H7 (cell line): ENCODE data around the gene MOB3C. TPM values are rescaled to one million over a fixed set of nuclear protein-coding genes. Genes with fewer than 3 reads are reported as not detected.
A peak's percentile ranks its signal among the peaks of the same experiment; 100 is the strongest.

Source experiments
- DNase-seq: peaks from one replicate; pipeline ENCODE4 v3.0.0; 2012
- H3K27me3 ChIP-seq: 2 replicates; pipeline ENCODE4 v1.6.0; 2011; ENCODE audit warnings: mild to moderate bottlenecking, low read length; ENCODE audit not compliant: control insufficient read depth, insufficient read depth
- H3K36me3 ChIP-seq: replicated peaks from 2 replicates; pipeline ENCODE4 v1.5.1; 2011; ENCODE audit warnings: low read length; ENCODE audit not compliant: control insufficient read depth, insufficient read depth
- H3K4me3 ChIP-seq: 2 replicates; pipeline ENCODE4 v1.5.1; 2011; ENCODE audit warnings: low read depth, mild to moderate bottlenecking, control low read depth, low read length, moderate library complexity; ENCODE audit not compliant: insufficient read depth
- total RNA-seq: library from RNA; depleted of rRNA; stranded (reverse); fragments of >200 nt; shearing (Covaris generic); gene quantifications from 2 replicates; pipeline ENCODE4 v1.2.3, GENCODE V29; 2014

MOB3C gene
- total RNA-seq, 1 experiment from 2014 or later: 1.3 TPM

- Histone ChIP-seq H3K27me3 (no peaks in the 10 kb centered on the region), H3K36me3 (peaks cover 1% of the 10 kb centered on the region), H3K4me3 (no peak overlapping the region)
- DNase-seq: no peak
These were observed 33.6 kb downstream of the MOB3C start for GRCh38 chr1:46582972-46583371.

DNA sequence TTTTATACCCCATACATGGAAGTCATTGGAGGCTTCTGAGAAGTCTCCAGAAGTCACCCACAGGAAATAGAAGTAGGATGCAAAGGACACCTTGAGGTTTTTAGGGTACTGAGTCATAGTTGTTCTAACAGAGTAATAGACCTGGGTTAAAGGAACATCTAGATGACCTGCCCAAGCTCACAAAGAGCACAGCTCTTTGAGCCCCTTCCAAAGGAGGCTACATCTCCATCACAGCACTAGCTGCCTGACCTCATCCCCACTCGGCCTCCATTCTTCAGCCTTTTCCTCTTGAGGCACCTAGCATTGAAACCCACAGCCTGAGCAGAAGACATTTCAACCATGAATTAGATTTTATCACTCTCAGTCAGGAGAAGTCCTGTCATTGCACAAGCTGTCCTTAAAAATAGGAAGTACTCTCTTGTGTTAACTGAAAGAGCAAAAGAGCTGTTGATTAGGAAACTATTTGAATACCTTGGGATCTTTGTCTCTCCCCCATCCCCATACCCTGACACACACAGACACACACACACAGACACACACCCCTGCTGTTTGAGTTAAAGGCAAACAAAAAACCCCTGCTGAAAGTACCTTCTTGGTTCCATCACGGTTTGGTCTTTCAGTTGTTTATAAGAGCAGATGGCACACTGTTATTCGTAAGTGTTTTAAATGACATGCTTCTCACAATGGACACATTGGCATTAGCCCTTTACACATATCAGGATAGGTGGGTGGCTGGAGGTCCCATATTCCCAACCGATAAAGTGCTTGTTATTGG lies 34.7 kb downstream of the MOB3C start:
- H3K36me3 ChIP-seq: peaks cover 1% of the 10 kb centered on the region
- no peak overlapping the region for H3K4me3 ChIP-seq
- no peaks in the 10 kb centered on the region for H3K27me3 ChIP-seq
- DNase-seq: no peak

GRCh38 chr1:46580140-46580903 lies 36.3 kb downstream of the MOB3C start:
- H3K27me3 ChIP-seq: no peaks in the 10 kb centered on the region

DNA sequence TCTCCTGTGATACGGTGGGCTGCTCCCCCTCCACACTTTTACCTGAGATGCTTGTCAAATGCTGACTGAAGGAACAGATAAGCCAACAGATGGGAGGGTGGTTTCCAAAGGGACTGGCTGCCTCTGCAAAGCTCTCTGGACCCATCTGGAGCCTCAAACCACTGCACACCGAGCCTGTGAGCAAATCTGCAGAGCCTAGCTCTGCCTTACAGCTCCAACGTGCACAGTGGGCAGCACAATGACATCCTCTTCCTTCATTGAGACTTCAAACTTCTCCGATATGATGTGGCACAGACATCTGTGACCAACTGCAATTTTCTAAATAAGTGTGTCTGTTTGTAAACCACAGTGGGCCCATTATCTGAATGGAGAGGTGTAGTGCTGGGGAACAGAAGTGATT lies 38.9 kb downstream of the MOB3C start:
- H3K4me3 ChIP-seq: no peak overlapping the region
- no peak for DNase-seq
- peaks cover 1% of the 10 kb centered on the region for H3K36me3 ChIP-seq
- no peaks in the 10 kb centered on the region for H3K27me3 ChIP-seq

More at GRCh38 chr1:46580140-46580903, 36.3 kb downstream of the MOB3C start:
- Histone ChIP-seq H3K36me3 (peaks cover 1% of the 10 kb centered on the region), H3K4me3 (no peak overlapping the region)
- no peak for DNase-seq

DNA sequence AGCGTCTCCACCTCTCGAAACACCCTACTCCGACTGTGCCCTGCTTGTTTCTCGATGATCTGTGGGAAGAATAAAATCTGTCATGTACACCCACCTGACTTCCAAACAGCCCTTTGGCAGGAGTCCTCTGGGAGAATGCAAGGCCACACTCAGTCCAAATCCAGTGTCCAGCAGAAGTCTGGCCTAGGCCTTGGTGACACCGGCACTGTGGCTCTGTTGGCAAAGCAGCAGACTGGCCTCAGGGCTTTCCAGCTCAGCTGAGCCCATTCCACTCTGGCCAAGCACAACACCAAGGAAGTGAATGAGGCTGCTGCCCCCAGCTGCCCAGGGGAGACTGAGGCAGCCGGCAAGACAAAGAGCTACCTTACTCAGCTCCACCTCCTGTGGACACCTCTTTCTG lies 40.0 kb downstream of the MOB3C start:
- no peak for DNase-seq
- no peaks in the 10 kb centered on the region; the same call in 1 of the 2 replicates for H3K36me3 ChIP-seq
- no peak overlapping the region for H3K4me3 ChIP-seq
- H3K27me3 ChIP-seq: no peaks in the 10 kb centered on the region

DNA sequence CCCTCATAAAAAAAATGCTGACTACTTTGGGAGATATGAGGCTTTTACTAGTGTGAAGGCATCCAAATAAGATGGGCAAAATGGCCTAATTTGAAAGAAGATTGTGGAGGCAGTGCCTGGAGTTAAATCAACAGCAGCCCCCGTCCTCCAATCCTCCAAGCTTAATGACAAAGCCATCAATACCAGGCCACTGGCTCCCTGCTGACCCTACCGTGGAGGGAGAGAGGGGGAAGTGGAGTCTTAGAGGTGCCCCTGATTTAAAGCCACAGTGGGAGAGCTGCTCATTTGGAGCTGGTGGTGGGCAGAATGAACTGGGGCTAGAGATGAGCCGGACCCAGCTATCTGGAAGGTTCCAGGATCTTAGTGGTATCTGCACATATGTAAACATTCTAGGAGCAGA lies 40.8 kb downstream of the MOB3C start:
- Histone ChIP-seq H3K4me3 (no peak overlapping the region), H3K36me3 (no peaks in the 10 kb centered on the region), H3K27me3 (no peaks in the 10 kb centered on the region)
- DNase-seq: peak; percentile 61

DNA sequence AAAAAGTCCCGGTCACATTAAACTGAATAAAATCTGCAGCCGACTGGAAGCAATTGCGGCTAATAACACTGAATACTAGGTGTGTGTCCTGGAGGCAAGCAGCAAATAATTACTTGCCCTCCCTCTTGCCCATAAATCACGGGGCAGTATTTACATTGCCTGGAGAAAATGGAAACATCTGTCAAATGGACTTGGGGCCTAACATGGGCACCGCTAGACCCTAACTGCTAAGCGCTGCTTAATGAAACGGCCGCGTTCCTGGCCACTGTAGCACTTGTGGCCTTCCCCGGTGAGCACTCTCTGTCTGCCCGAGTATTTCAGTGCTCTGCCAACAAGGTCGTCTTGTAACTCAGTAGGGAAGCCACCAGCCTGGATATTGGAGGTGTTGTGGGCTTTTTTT lies 41.3 kb downstream of the MOB3C start:
- no peaks in the 10 kb centered on the region for H3K36me3 ChIP-seq
- H3K27me3 ChIP-seq: no peaks in the 10 kb centered on the region
- no peak overlapping the region for H3K4me3 ChIP-seq
- no peak for DNase-seq

- Histone ChIP-seq H3K27me3 (no peaks in the 10 kb centered on the region), H3K4me3 (no peak overlapping the region), H3K36me3 (no peaks in the 10 kb centered on the region)
- no peak for DNase-seq
These were observed 44.9 kb downstream of the MOB3C start for GRCh38 chr1:46571691-46572225.

DNA sequence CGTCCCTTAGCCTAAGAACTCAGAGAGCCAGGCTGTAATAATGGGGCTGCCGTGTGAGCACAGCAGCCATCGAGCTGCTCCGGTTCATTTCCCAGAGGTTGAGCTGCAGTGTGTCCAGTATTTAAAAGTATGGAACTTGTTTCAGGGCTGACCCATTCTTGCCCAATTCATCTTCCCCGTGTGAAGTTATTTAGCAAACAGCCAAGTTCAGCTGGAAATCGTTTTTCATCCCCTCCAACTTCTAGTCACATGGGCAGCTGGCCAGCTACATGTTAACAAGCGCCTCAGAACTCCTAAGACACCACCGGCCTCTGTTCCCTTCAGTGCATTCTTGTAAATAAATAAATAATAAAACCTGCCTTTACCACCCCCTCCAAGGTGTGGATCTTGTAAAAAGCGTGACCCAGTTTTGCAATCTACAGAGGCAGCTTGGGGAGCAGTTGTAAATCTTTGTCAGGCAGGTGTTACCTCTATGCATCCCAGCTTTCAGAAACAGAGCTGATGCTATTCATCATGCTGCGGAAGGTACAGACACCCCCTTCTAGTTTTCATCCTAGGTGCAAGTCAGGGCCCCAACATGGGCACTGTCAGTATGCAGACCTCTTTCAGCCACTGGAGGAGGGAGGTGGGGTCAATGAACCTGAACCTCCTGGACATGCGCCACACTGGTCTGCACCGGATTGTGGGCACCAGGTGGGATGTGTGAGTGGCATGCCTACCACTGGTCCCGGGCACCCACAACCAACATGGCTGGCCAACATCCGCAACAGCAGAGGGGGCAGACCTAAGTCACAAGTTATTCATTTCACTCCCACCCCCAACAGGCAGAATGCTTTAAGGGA lies 46.5 kb downstream of the MOB3C start:
- Histone ChIP-seq H3K27me3 (no peaks in the 10 kb centered on the region), H3K36me3 (no peaks in the 10 kb centered on the region), H3K4me3 (no peak overlapping the region)
- no peak for DNase-seq

DNA sequence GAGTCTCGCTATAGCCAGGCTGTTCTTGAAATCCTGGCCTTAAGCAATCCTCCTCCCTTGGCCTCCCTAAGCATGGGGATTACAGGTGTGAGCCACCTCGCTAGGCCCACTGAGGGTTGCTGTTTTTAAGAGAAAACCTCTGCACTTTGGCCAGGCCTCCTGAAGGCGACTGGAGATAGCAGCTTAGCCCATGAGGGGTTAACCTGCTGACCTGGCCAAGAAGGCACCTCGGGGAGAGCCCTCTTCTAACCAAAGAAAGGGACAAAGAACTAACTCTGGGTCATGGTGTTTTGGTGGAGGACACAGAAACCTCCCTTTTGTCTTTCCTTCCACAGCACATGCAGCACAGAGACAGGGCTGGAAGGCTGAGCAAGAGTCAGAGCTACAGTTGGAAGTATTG lies 47.5 kb downstream of the MOB3C start:
- Histone ChIP-seq H3K27me3 (no peaks in the 10 kb centered on the region), H3K4me3 (no peak overlapping the region), H3K36me3 (no peaks in the 10 kb centered on the region)
- no peak for DNase-seq

DNA sequence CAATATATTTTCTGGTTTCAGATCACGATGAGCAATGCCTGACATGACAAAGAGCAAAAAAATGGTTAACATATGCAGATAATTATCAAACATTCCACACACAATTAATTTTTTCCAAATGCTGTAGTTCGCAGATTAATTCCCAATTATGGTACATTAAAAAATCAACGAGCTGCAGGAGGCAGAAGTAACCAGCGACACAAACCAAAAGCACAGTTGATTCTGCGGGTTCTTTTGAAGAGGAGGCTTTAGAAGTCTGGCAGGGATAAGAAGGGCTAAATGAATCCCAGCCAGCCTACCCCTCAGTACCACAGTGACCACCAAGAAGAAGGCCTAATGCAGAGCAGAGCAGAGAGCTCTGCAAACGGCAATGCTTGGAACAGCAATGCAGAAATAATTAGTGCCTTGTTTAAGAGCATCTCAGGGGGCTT lies 48.1 kb downstream of the MOB3C start:
- H3K4me3 ChIP-seq: no peak overlapping the region
- H3K36me3 ChIP-seq: no peaks in the 10 kb centered on the region
- no peaks in the 10 kb centered on the region for H3K27me3 ChIP-seq
- no peak for DNase-seq

DNA sequence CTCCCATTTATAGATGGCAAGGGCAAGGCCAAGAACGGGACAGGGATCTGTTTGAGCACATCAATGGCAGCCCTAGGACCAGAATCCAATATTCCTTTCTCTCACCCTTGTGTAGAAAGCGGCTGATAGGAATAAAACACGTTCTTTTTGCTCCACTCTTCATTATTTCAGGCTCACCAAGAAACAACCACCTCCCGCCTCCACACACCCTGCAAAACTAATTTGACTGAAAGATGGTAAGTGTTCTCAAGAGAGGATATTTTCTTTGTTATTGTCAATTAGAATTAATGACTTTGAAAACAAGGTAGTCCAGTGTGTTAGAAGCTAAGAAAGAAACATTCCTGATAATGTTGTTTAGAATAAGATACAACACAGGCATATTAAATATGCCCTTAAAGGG lies 53.3 kb downstream of the MOB3C start:
- no peak overlapping the region for H3K4me3 ChIP-seq
- DNase-seq: no peak
- H3K27me3 ChIP-seq: no peaks in the 10 kb centered on the region
- no peaks in the 10 kb centered on the region for H3K36me3 ChIP-seq

- no peak overlapping the region for H3K4me3 ChIP-seq
- no peak for DNase-seq
- H3K36me3 ChIP-seq: no peaks in the 10 kb centered on the region
- H3K27me3 ChIP-seq: no peaks in the 10 kb centered on the region
These were observed 54.1 kb downstream of the MOB3C start for GRCh38 chr1:46562498-46562897.

DNA sequence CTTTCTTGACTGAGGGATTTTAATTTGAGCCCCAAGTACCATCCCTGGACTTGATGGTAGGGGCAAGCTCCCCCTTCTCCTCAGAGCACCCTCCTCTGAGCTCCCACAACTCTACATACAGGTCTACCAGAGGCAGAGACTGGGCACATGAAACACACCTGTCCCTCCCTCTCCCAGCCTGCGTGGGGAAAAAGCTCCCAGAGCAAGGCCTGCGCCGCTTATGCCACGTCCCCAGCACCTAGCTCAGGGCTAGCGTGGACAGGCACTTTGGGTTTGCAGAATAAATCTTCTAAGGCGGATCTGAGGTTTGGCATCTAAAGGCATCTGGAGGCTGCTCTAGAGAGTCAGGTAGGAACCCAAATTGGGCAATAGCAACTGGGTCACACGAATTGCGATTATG lies 57.6 kb downstream of the MOB3C start:
- no peak overlapping the region for H3K4me3 ChIP-seq
- no peaks in the 10 kb centered on the region for H3K36me3 ChIP-seq
- H3K27me3 ChIP-seq: no peaks in the 10 kb centered on the region
- no peak for DNase-seq
